K562 (cell line): ENCODE measurements around the gene RHOC. TPM values are rescaled to one million over a fixed set of nuclear protein-coding genes. Genes with fewer than 3 reads are reported as not detected.

Experiments used
- ATAC-seq: fragments of 200-7000 bp; cut with Tn5 transposase; 3 replicates; pipeline ENCODE4 v1.9.1; 2020; ENCODE audit warnings: moderate library complexity
- BruUV-seq: library from RNA; stranded (reverse); fragments of 400-500 nt; replicated peaks from 2 replicates; lab custom pipeline; 2021; lab: Mats Ljungman, UMichigan
- CTCF ChIA-PET: fragments of 300-600 bp; formaldehyde crosslinking; extraction: SDS; loops from one replicate; lab custom pipeline; 2021; ENCODE audit warnings: low intra/inter-chr PET ratio; lab: Yijun Ruan, JAX
- POLR2A ChIA-PET: fragments of 300-600, 350-650 bp; sonication (Branson Sonifier 250); formaldehyde crosslinking; extraction: SDS; loops from one replicate; lab custom pipeline; 2021; ENCODE audit warnings: antibody characterized with exemption, inconsistent platforms; lab: Yijun Ruan, JAX
- DNase-seq, 4 experiments: peaks; one replicate each; pipeline versions ENCODE4 v3.0.0 to v3.0.0-alpha.2; 2011 to 2018; ENCODE audit warnings: low spot score in 3 of 4, mixed read lengths in 3 of 4; ENCODE audit errors: extremely low read depth in 1 of 4
- FAIRE-seq: peaks from 2 replicates; lab custom pipeline; 2011; peaks lifted over from hg19 to GRCh38; lab: Jason Lieb, UNC
- H2AFZ ChIP-seq: 2 replicates; pipeline ENCODE4 v1.6.0; 2011; ENCODE audit warnings: low read depth, low read length, control low read depth, inconsistent platforms
- H3K27ac ChIP-seq: fragments of 200-600 bp; 3 replicates; pipeline ENCODE4 v1.8.0; 2011; ENCODE audit warnings: low read depth, mild to moderate bottlenecking, control low read depth, inconsistent platforms, low read length, moderate library complexity, mixed read lengths; ENCODE audit errors: extremely low read depth
- H3K27me3 ChIP-seq, 2 experiments: fragments of 300-600 bp in 1 of 2; 2 replicates in 1 of 2; 3 replicates in 1 of 2; pipeline versions ENCODE4 v1.6.0 to v1.8.0; 2011; ENCODE audit warnings: inconsistent platforms in 2 of 2, low read length in 2 of 2, mild to moderate bottlenecking in 1 of 2, mixed read lengths in 1 of 2, moderate library complexity in 1 of 2; ENCODE audit not compliant: control insufficient read depth in 2 of 2, insufficient read depth in 2 of 2
- H3K36me3 ChIP-seq: fragments of 300-600 bp; 3 replicates; pipeline ENCODE4 v1.8.0; 2011; ENCODE audit warnings: mild to moderate bottlenecking, low read length, inconsistent platforms; ENCODE audit not compliant: control insufficient read depth, insufficient read depth
- H3K4me1 ChIP-seq, 2 experiments: fragments of 200-600 bp in 1 of 2; replicated peaks in 1 of 2; 2 replicates in 1 of 2; 3 replicates in 1 of 2; pipeline versions ENCODE4 v1.5.1 to v1.8.0; 2011; ENCODE audit warnings: inconsistent platforms in 2 of 2, low read length in 2 of 2, mild to moderate bottlenecking in 1 of 2, mixed read lengths in 1 of 2, moderate library complexity in 1 of 2; ENCODE audit not compliant: control insufficient read depth in 2 of 2, insufficient read depth in 2 of 2
- H3K4me2 ChIP-seq: 2 replicates; pipeline ENCODE4 v1.6.1; 2011; ENCODE audit warnings: low read length, control low read depth, inconsistent platforms, mixed read lengths; ENCODE audit not compliant: insufficient read depth
- H3K4me3 ChIP-seq: fragments of 200-600 bp; sonication (generic), shearing (Covaris generic); 2 replicates; pipeline ENCODE4 v1.5.1; 2016; ENCODE audit warnings: control low read depth, inconsistent platforms
- H3K79me2 ChIP-seq: fragments of 200-600 bp; 3 replicates; pipeline ENCODE4 v1.8.0; 2011; ENCODE audit warnings: low read length, inconsistent platforms; ENCODE audit not compliant: control insufficient read depth, insufficient read depth
- H3K9ac ChIP-seq, 2 experiments: 2 replicates each; pipeline versions ENCODE4 v1.6.0 to v1.6.1; 2011; ENCODE audit warnings: low read depth in 2 of 2, low read length in 2 of 2, control low read depth in 1 of 2, inconsistent platforms in 1 of 2, mild to moderate bottlenecking in 1 of 2, mixed read lengths in 1 of 2; ENCODE audit not compliant: insufficient read depth in 1 of 2
- H3K9me1 ChIP-seq: one replicate; pipeline ENCODE4 v1.6.0; 2011; ENCODE audit warnings: inconsistent platforms, mild to moderate bottlenecking, low read length, moderate library complexity; ENCODE audit not compliant: control insufficient read depth, insufficient read depth
- H3K9me3 ChIP-seq: replicated peaks from 2 replicates; pipeline ENCODE4 v1.5.1; 2011; ENCODE audit warnings: low read depth, low read length, inconsistent platforms; ENCODE audit not compliant: control insufficient read depth, insufficient read depth
- H4K20me1 ChIP-seq: replicated peaks from 2 replicates; pipeline ENCODE4 v1.6.1; 2011; ENCODE audit warnings: low read length, inconsistent platforms, mixed read lengths; ENCODE audit not compliant: control insufficient read depth, insufficient read depth
- HMGN3 ChIP-seq: IDR thresholded peaks from 2 replicates; pipeline ENCODE4 v1.6.1; 2011; ENCODE audit warnings: borderline replicate concordance, low read depth, mild to moderate bottlenecking, mixed read lengths, low read length; ENCODE audit not compliant: insufficient read length; ENCODE audit errors: extremely low read depth
- OTX1 ChIP-seq: fragments of 450-650 bp; formaldehyde crosslinking; IDR thresholded peaks from 2 replicates; pipeline ENCODE4 v1.4.0; 2022; ENCODE audit warnings: mild to moderate bottlenecking
- RBM22 ChIP-seq: fragments of 200-400 bp; formaldehyde crosslinking; IDR thresholded peaks from 2 replicates; pipeline ENCODE4 v1.6.1; 2018; ENCODE audit warnings: low read length, low read depth; ENCODE audit not compliant: poor library complexity, severe bottlenecking
- RBM25 ChIP-seq: fragments of 200-400 bp; formaldehyde crosslinking; IDR thresholded peaks from 2 replicates; pipeline ENCODE4 v1.6.1; 2018; ENCODE audit warnings: low read length, low read depth, moderate library complexity; ENCODE audit not compliant: severe bottlenecking
- SMARCB1 ChIP-seq: IDR thresholded peaks from 2 replicates; pipeline ENCODE4 v1.6.1; 2011; ENCODE audit warnings: improper control_type of control experiment, low read depth; ENCODE audit not compliant: insufficient read length
- SMC3 ChIP-seq: conservative IDR thresholded peaks from 2 replicates; pipeline ENCODE4 v1.6.1; 2011; ENCODE audit warnings: low read depth, low read length, improper control_type of control experiment; ENCODE audit not compliant: insufficient read depth
- SP1 ChIP-seq: sonication (generic); formaldehyde crosslinking; IDR thresholded peaks from 2 replicates; pipeline ENCODE4 v1.8.1; 2022; ENCODE audit warnings: mild to moderate bottlenecking, missing genetic modification reagents
- TRIM24 ChIP-seq, 2 experiments: fragments of 450-650 bp; IDR thresholded peaks; 2 replicates each; pipeline ENCODE4 v1.6.1; 2016
- YY1 ChIP-seq, 3 experiments: IDR thresholded peaks; 2 replicates each; pipeline ENCODE4 v1.6.1; 2011; ENCODE audit warnings: low read length in 2 of 3, mild to moderate bottlenecking in 2 of 3, moderate library complexity in 2 of 3, borderline replicate concordance in 1 of 3, control low read depth in 1 of 3, low read depth in 1 of 3; ENCODE audit not compliant: insufficient read depth in 3 of 3, insufficient replicate concordance in 2 of 3, control insufficient read depth in 1 of 3, insufficient read length in 1 of 3; ENCODE audit errors: extremely low read depth in 1 of 3
- ZNF224 ChIP-seq: sonication (generic); formaldehyde crosslinking; IDR thresholded peaks from 2 replicates; pipeline ENCODE4 v1.8.0; 2022; ENCODE audit warnings: mild to moderate bottlenecking, missing genetic modification reagents
- WGBS: fragments of 100-300 bp; shearing (Covaris generic); methylation state at CpG from one replicate; pipeline ENCODE4 v1.1.6; 2016; ENCODE audit warnings: low coverage, mixed read lengths; ENCODE audit not compliant: insufficient coverage; ENCODE audit errors: missing lambda C conversion rate; 5-methylcytosine and 5-hydroxymethylcytosine counted together
- in situ Hi-C: fragments of 300-500 bp; cut with MboI; formaldehyde crosslinking; loops from 4 replicates; pipeline ENCODE4 v1.15.0; 2018; ENCODE audit warnings: inconsistent platforms, mixed read lengths
- intact Hi-C: fragments of 100-400 bp; cut with micrococcal nuclease; formaldehyde crosslinking; loops from 2 replicates; pipeline ENCODE4 v1.14.2; 2022
- polyA plus RNA-seq, 8 experiments: library from polyadenylated mRNA; depleted of rRNA in 4 of 8; stranded (reverse) in 5 of 8; unstranded in 3 of 8; fragments of >200 nt; fragmentation: Nextera tagmentation in 2 of 8; fragmentation: Illumina TruSeq in 1 of 8; extraction: Ambion mirVana in 2 of 8; extraction: Trizol in 1 of 8; gene quantifications; 2 replicates each; pipeline versions ENCODE4 v1.2.1 to v1.2.3, GENCODE V29; 2011 to 2014; ENCODE audit warnings: inconsistent platforms in 1 of 8, missing spikeins in 1 of 8
- total RNA-seq, 7 experiments: library from RNA; depleted of rRNA in 6 of 7; stranded (reverse); fragments of >200 nt in 6 of 7; fragmentation: Illumina TruSeq in 2 of 7; extraction: Trizol in 2 of 7; gene quantifications; 2 replicates each; pipeline versions ENCODE4 v1.2.1 to v1.2.3, GENCODE V29; 2011 to 2021; ENCODE audit warnings: low replicate concordance in 1 of 7
- TF ChIP-seq, protein P1 (sequence below): fragments of 250-450 bp; sonication (Bioruptor Pico); IDR thresholded peaks from 2 replicates; pipeline ENCODE4 v1.5.0; 2021
- TF ChIP-seq, protein P2 (sequence below): sonication (generic); formaldehyde crosslinking; IDR thresholded peaks from 2 replicates; pipeline ENCODE4 v1.8.1; 2022; ENCODE audit warnings: missing genetic modification reagents
- TF ChIP-seq, protein P3 (sequence below), 2 experiments: fragments of 450-650 bp in 1 of 2; IDR thresholded peaks; 2 replicates each; pipeline ENCODE4 v1.6.1; 2011 to 2017; ENCODE audit warnings: low read depth in 2 of 2, antibody characterized with exemption in 1 of 2, borderline replicate concordance in 1 of 2, low read length in 1 of 2, mild to moderate bottlenecking in 1 of 2, mixed read lengths in 1 of 2; ENCODE audit not compliant: control insufficient read depth in 1 of 2

Gene RHOC
- total and polyA plus RNA-seq, 9 of the 15 experiments (the other 6 are each of a cell fraction or from before 2014, with no cell fraction given) = 35.2 to 364 (median 204) TPM

DNA sequence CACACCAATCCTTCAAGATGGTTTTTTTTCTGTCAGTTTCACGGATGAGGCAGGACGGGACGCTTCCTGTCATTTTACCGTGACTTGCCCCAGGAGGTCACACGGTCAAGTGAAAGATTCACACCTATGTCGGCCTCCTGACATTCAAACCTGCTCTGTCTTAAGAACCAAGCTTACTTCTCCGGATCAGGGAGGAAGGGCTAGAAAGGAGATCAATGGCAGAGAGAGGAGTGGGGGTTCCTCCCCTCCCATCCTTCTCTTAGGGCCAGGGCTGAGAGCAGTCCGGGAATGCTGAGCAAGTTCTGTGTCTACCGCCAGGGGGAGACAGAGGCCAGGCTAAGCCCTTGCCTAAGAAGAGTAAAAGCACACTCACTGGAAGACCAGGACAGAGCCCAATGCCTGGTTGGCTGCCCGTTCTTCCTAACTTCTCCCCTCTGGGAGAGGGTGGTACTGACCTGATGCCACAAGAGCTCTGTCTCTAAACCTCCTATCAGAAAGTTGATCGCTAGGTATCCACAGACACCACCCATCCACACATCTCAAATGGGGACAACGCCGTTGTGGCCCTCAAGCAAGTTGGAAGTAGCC is 9.3 kb upstream of the RHOC start:
- intact Hi-C loops = loop anchor here (1.0 to 10.0 kb wide), 7 partner anchors 90 to 961 kb away; partner anchors contain the start of gene SLC16A1
- ATAC-seq = peak; percentile 84
- Histone ChIP-seq H3K4me1 (peaks cover 17 to 37% of the 10 kb centered on the region in 2 experiments; a peak in 4 of 5 replicates), H3K36me3 (no peaks in the 10 kb centered on the region), H3K9ac (no peak overlapping the region), H3K4me2 (peak overlapping the region; percentile 92), H3K9me3 (no peaks in the 10 kb centered on the region), H3K79me2 (no peaks in the 10 kb centered on the region), H3K9me1 (no peaks in the 10 kb centered on the region), H3K4me3 (peak overlapping the region; percentile 59), H4K20me1 (no peaks in the 10 kb centered on the region), H2AFZ (peak overlapping the region; percentile 90), H3K27ac (no peak overlapping the region), H3K27me3 (peaks cover 5 to 20% of the 10 kb centered on the region in 2 experiments; a peak in 4 of 5 replicates)
- CTCF ChIA-PET = interaction anchor here (0.9 to 5.1 kb wide), 5 partner anchors 88 to 961 kb away, joined by 3 to 109 read pairs (median 7); partner anchors contain the start of gene LRIG2
- 16% methylated on average over 13 of the region's 13 CpGs for WGBS
- no TSS peak for BruUV-seq
- in situ Hi-C loops = loop anchor here (5.0 kb wide), 2 partner anchors 91 to 326 kb away; no protein-coding TSS in a partner anchor
- peak; percentile 98 for FAIRE-seq
- POLR2A ChIA-PET = interaction anchor here (0.6 to 1.9 kb wide), 6 partner anchors 12 to 356 kb away, joined by 3 to 15 read pairs (median 4); partner anchors contain the start of gene LRIG2
- peak; percentile 83 to 94 (median 85) for DNase-seq
- TF ChIP-seq, protein P1, sequence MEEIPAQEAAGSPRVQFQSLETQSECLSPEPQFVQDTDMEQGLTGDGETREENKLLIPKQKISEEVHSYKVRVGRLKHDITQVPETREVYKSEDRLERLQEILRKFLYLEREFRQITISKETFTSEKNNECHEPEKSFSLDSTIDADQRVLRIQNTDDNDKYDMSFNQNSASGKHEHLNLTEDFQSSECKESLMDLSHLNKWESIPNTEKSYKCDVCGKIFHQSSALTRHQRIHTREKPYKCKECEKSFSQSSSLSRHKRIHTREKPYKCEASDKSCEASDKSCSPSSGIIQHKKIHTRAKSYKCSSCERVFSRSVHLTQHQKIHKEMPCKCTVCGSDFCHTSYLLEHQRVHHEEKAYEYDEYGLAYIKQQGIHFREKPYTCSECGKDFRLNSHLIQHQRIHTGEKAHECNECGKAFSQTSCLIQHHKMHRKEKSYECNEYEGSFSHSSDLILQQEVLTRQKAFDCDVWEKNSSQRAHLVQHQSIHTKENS = no peak
- peak in 1 of 3 experiments; percentile 35 for TF ChIP-seq YY1 (IDR thresholded peaks at IDR 0.05; ENCODE audit: borderline replicate concordance in 1 of 3, control insufficient read depth in 1 of 3, extremely low read depth in 1 of 3, insufficient read depth in 3 of 3, insufficient read length in 1 of 3, insufficient replicate concordance in 2 of 3, low read depth in 1 of 3, low read length in 2 of 3)
- TF ChIP-seq SMARCB1 = no peak
- 0 out of 2 replicates have a peak, but pooled peaks have one; percentile 47 for TF ChIP-seq OTX1
- TF ChIP-seq ZNF224 (CRISPR knock-in tag) = no peak
- TF ChIP-seq RBM22 = no peak
- peak; percentile 99 for TF ChIP-seq SMC3
- TF ChIP-seq, protein P2, sequence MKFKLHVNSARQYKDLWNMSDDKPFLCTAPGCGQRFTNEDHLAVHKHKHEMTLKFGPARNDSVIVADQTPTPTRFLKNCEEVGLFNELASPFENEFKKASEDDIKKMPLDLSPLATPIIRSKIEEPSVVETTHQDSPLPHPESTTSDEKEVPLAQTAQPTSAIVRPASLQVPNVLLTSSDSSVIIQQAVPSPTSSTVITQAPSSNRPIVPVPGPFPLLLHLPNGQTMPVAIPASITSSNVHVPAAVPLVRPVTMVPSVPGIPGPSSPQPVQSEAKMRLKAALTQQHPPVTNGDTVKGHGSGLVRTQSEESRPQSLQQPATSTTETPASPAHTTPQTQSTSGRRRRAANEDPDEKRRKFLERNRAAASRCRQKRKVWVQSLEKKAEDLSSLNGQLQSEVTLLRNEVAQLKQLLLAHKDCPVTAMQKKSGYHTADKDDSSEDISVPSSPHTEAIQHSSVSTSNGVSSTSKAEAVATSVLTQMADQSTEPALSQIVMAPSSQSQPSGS (CRISPR knock-in tag) = no peak
- TF ChIP-seq HMGN3 = no peak
- TF ChIP-seq TRIM24 (IDR thresholded peaks at IDR 0.05) = no peak
- TF ChIP-seq, protein P3, sequence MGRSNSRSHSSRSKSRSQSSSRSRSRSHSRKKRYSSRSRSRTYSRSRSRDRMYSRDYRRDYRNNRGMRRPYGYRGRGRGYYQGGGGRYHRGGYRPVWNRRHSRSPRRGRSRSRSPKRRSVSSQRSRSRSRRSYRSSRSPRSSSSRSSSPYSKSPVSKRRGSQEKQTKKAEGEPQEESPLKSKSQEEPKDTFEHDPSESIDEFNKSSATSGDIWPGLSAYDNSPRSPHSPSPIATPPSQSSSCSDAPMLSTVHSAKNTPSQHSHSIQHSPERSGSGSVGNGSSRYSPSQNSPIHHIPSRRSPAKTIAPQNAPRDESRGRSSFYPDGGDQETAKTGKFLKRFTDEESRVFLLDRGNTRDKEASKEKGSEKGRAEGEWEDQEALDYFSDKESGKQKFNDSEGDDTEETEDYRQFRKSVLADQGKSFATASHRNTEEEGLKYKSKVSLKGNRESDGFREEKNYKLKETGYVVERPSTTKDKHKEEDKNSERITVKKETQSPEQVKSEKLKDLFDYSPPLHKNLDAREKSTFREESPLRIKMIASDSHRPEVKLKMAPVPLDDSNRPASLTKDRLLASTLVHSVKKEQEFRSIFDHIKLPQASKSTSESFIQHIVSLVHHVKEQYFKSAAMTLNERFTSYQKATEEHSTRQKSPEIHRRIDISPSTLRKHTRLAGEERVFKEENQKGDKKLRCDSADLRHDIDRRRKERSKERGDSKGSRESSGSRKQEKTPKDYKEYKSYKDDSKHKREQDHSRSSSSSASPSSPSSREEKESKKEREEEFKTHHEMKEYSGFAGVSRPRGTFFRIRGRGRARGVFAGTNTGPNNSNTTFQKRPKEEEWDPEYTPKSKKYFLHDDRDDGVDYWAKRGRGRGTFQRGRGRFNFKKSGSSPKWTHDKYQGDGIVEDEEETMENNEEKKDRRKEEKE (IDR thresholded peaks at IDR 0.05; ENCODE audit: borderline replicate concordance in 1 of 2, control insufficient read depth in 1 of 2, low read depth in 2 of 2, low read length in 1 of 2) = no peak
- TF ChIP-seq SP1 (CRISPR knock-in tag) = peak; percentile 37; the same call in 1 of the 2 replicates
- no peak for TF ChIP-seq RBM25
